Activated naive CD4-positive, alpha-beta T cell treated with anti-CD3 and anti-CD28 coated beads for 36 hours (primary cell): Measurements from ENCODE around the gene CEP85L. TPM values are rescaled to one million over a fixed set of nuclear protein-coding genes. Genes with fewer than 3 reads are reported as not detected.
A peak's percentile ranks its signal among the peaks of the same experiment; 100 is the strongest.

ENCODE experiments used
- CTCF ChIA-PET: fragments of 350-600 bp; sonication (Branson Sonifier 250); formaldehyde crosslinking; loops from one replicate; lab custom pipeline; 2021; ENCODE audit warnings: antibody characterized with exemption; lab: Charles Lee
- DNase-seq: peaks from one replicate; pipeline ENCODE4 v3.0.0-alpha.2; 2020
- H3K27ac Mint-ChIP-seq: one replicate; pipeline ENCODE4 v1.8.0; 2021; ENCODE audit warnings: mild to moderate bottlenecking, mixed read lengths
- H3K27me3 Mint-ChIP-seq: one replicate; pipeline ENCODE4 v1.8.0; 2021; ENCODE audit warnings: low read depth, mixed read lengths
- H3K36me3 Mint-ChIP-seq: one replicate; pipeline ENCODE4 v1.8.0; 2021; ENCODE audit warnings: low read depth, mixed read lengths
- H3K4me1 Mint-ChIP-seq: one replicate; pipeline ENCODE4 v1.8.0; 2021; ENCODE audit warnings: low read depth, mixed read lengths
- H3K4me3 Mint-ChIP-seq: one replicate; pipeline ENCODE4 v1.8.0; 2021; ENCODE audit warnings: mild to moderate bottlenecking, moderate library complexity, mixed read lengths
- H3K9me3 Mint-ChIP-seq: one replicate; pipeline ENCODE4 v1.8.0; 2021; ENCODE audit warnings: mixed read lengths
- intact Hi-C: fragments of 100-400 bp; cut with micrococcal nuclease; formaldehyde crosslinking; loops from one replicate; pipeline ENCODE4 v1.15.1; 2023
- total RNA-seq, 2 experiments: library from RNA; stranded (reverse); gene quantifications; one replicate each; pipeline ENCODE4 v1.2.3, GENCODE V29; 2021

The CEP85L gene
- total RNA-seq, 2 experiments from 2014 or later = 31.4 to 31.9 TPM

DNA sequence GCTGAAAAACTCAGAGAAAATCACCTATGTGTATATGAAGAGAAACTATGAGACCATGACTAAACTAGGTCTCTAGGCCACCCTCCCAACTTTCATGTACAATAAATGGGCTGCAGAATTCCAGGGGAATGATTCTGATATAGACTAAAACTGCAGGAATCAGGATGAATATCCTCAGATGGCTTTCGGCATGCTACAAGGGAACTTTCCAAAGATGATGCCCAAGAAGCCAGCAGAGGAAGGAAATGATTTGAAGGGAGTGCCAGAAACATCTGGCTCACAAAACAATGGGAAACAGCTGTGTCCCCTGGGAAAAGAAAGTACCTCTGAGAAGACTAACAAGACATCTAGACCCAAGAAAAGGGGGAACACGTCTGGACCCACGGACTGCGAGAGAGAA, 62.2 kb downstream of the CEP85L start:
- H3K4me3 Mint-ChIP-seq = no peak overlapping the region
- peaks cover 2% of the 10 kb centered on the region for H3K9me3 Mint-ChIP-seq
- no peak overlapping the region for H3K27ac Mint-ChIP-seq
- peaks cover 31% of the 10 kb centered on the region for H3K4me1 Mint-ChIP-seq
- DNase-seq = no peak
- intact Hi-C loops = no loop called here
- CTCF ChIA-PET = no interaction called here
- H3K27me3 Mint-ChIP-seq = no peaks in the 10 kb centered on the region
- peaks cover 25% of the 10 kb centered on the region for H3K36me3 Mint-ChIP-seq

DNA sequence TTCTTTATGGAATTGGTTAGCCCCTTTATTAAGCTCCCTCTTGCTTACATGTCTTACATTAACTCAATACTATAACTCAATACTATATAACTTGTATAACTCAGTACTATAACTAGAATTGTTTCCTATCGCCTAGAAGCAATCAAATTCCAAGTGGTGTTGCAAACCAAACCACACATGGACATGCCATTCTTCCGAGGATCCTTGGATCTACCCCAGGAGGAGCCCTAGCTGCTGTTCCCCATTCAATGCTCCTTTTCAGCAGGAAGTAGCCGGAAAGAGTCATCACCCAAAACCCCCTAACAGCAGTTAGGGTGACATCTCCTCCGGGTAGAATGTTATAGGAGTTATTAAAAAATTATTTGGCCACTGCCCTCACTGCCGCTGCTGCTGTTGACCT, 62.8 kb downstream of the CEP85L start:
- H3K4me1 Mint-ChIP-seq = peaks cover 26% of the 10 kb centered on the region
- H3K27me3 Mint-ChIP-seq = no peaks in the 10 kb centered on the region
- DNase-seq = no peak
- H3K36me3 Mint-ChIP-seq = peaks cover 21% of the 10 kb centered on the region
- no peak overlapping the region for H3K27ac Mint-ChIP-seq
- intact Hi-C loops = no loop called here
- H3K9me3 Mint-ChIP-seq = no peaks in the 10 kb centered on the region
- no peak overlapping the region for H3K4me3 Mint-ChIP-seq
- CTCF ChIA-PET = interaction anchor here (0.6 kb wide), 1 partner anchor 197 kb away, joined by 4 read pairs; no protein-coding TSS in a partner anchor

DNA sequence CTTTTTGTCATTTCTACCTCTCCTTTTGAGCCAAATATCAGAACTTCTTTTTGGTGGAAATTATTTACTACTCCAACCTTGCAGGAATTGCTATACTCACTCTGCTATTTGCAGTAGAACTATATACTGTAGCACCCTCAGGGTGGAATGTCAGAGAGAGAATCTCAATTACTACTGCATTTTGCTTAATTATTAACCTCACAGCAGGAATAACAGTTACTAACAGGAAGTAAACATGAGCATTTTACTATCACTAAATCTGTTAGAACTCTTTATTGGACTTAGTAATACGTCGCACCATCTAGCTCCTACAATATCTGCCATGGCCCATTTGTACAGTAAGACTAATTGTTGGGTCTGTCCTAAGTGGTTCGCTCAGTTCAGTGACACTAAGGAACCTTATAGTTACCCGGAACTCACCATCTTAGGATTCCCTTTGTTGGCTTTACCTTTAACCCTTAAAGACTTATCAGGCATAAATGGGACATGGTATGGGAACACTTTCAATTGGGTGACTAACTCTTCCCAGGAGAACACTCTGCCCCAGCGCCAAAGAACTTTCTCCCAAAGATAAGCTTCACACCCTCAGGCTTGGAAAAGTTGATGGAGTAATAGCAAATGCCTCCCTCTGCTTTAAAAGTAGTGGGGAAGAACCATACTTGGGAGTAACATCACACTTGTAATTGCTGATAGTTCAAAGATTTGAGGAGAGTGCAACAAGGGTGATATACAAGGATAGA, 64.5 kb downstream of the CEP85L start:
- Mint-ChIP-seq H3K36me3 (peaks cover 25% of the 10 kb centered on the region), H3K4me3 (no peak overlapping the region), H3K27me3 (no peaks in the 10 kb centered on the region), H3K4me1 (peaks cover 21% of the 10 kb centered on the region), H3K27ac (no peak overlapping the region), H3K9me3 (no peaks in the 10 kb centered on the region)
- intact Hi-C loops = no loop called here
- no peak for DNase-seq
- CTCF ChIA-PET = interaction anchor here (0.6 kb wide), 1 partner anchor 8 kb away, joined by 3 read pairs; no protein-coding TSS in a partner anchor

DNA sequence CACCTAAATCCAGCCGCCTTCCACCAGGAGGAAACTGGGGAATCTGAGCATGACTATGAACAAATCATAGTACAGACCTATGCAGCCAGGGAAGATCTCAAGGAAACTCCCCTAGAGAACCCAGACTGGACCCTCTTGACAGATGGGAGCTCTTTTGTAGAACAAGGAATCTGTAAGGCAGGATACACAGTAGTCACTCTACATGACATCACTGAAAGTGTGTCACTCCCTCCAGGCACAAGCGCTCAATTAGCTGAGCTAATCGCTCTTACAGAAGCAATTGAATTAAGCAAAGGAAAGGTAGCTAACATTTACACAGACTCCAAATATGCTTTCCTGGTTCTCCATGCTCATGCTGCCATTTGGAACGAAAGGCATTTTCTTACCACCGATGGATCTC, 66.5 kb downstream of the CEP85L start:
- Mint-ChIP-seq H3K9me3 (peaks cover 9% of the 10 kb centered on the region), H3K27ac (peak overlapping the region; percentile 12), H3K4me1 (peaks cover 13% of the 10 kb centered on the region), H3K27me3 (no peaks in the 10 kb centered on the region), H3K4me3 (no peak overlapping the region), H3K36me3 (peaks cover 28% of the 10 kb centered on the region)
- no peak for DNase-seq
- CTCF ChIA-PET = interaction anchor here (0.6 to 2.0 kb wide), 4 partner anchors 9 to 173 kb away, joined by 3 to 6 read pairs (median 4); no protein-coding TSS in a partner anchor
- intact Hi-C loops = no loop called here

DNA sequence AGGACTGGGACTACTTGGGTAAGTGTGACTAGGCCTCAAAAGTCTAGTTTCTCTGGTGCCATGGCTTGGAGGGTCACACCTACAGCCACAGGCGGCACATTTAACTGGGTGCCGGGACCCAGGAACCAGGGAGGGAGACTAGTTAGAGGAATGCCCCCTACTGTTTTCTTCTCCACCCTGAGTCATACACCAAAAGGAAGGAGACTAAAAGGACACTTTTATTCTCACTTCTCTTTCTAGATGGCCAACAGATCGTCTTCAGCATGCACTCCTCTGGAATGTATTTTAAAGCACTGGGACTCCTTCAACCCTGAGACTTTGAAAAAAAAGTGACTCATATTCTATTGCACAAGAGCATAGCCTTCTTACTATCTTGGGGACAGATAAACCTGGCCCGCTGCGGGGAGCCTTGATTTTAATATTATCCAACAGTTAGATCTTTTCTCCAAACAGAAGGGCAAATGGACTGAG, 69.9 kb downstream of the CEP85L start:
- Mint-ChIP-seq H3K4me3 (no peak overlapping the region), H3K27me3 (no peaks in the 10 kb centered on the region), H3K36me3 (peaks cover 48% of the 10 kb centered on the region), H3K4me1 (peaks cover 2% of the 10 kb centered on the region), H3K27ac (no peak overlapping the region), H3K9me3 (peaks cover 36% of the 10 kb centered on the region)
- intact Hi-C loops = loop anchor here (1.0 to 2.0 kb wide), 2 partner anchors 37 to 297 kb away; no protein-coding TSS in a partner anchor
- CTCF ChIA-PET = interaction anchor here (0.6 to 3.1 kb wide), 6 partner anchors 11 to 598 kb away, joined by 3 to 18 read pairs (median 4); no protein-coding TSS in a partner anchor
- DNase-seq = no peak

DNA sequence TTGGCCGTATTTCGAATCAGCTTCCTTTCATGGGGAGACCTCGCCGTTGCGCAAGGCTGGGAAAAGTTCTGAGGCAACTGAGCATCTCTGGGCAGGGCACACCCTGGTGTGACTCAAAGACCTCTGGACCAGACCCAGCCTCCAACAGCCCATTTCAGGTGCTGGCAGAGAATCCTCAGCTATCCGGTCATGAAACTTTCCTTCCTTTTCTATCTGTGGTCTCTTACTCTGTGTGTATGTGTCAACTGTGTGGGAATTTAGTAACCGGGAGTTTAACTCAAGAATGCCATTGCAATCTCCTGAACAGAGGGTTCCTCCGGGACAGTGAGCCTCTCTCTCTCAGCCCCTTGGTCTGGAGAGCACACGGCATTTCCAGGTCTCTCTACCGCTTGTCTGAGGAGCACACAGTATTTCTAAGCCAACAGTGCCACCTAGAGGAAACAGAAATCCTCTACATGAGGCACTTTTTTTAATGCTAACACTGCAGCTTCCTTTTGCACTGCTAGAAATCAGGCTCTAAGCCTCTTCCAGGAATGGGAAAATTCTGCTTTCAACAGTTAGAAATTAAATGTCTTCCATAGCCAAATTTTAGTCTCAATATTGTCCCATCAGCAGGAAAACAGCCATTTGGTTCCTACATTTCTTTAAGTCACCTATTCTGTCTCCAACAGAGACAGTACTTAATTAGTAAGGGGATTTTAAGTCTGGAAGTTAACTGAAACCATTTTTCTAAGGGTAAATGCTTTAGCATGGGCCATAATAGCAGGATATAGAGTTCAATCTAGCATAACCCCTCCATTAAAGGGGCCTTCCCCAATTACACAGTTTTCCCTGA, 70.6 kb downstream of the CEP85L start:
- CTCF ChIA-PET = interaction anchor here (0.6 to 3.1 kb wide), 11 partner anchors 10 to 598 kb away, joined by 3 to 18 read pairs (median 4); no protein-coding TSS in a partner anchor
- Mint-ChIP-seq H3K9me3 (peaks cover 44% of the 10 kb centered on the region), H3K36me3 (peaks cover 56% of the 10 kb centered on the region), H3K4me3 (no peak overlapping the region), H3K27ac (peak overlapping the region; percentile 58), H3K27me3 (no peaks in the 10 kb centered on the region), H3K4me1 (peaks cover 2% of the 10 kb centered on the region)
- peak; percentile 26 for DNase-seq
- intact Hi-C loops = loop anchor here (1.0 to 2.0 kb wide), 2 partner anchors 38 to 297 kb away; no protein-coding TSS in a partner anchor

DNA sequence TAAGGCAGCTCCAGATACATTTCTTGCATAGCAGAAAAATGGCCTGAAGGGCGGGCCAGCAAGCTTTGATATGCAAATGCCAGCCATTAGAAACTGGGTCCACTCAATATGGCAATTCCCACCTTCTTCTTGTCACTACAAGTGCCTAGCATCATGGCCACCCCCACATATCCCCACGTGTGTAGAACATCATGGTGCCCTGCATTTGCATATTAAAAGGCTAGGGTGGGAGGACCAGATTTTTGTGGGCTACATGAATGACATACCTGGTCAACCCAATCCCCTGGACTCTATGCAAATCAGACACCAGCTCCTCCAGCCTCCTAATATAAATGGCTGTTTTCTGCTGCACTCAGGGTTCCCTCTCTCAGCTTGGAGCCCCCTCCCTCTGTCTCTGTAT, 71.6 kb downstream of the CEP85L start:
- no peak overlapping the region for H3K4me3 Mint-ChIP-seq
- intact Hi-C loops = loop anchor here (2.0 kb wide), 1 partner anchor 39 kb away; no protein-coding TSS in a partner anchor
- peaks cover 66% of the 10 kb centered on the region for H3K36me3 Mint-ChIP-seq
- H3K27me3 Mint-ChIP-seq = no peaks in the 10 kb centered on the region
- H3K9me3 Mint-ChIP-seq = peaks cover 53% of the 10 kb centered on the region
- H3K27ac Mint-ChIP-seq = no peak overlapping the region
- H3K4me1 Mint-ChIP-seq = peaks cover 2% of the 10 kb centered on the region
- DNase-seq = no peak
- CTCF ChIA-PET = interaction anchor here (0.8 to 3.1 kb wide), 11 partner anchors 9 to 298 kb away, joined by 3 to 18 read pairs (median 4); no protein-coding TSS in a partner anchor

DNA sequence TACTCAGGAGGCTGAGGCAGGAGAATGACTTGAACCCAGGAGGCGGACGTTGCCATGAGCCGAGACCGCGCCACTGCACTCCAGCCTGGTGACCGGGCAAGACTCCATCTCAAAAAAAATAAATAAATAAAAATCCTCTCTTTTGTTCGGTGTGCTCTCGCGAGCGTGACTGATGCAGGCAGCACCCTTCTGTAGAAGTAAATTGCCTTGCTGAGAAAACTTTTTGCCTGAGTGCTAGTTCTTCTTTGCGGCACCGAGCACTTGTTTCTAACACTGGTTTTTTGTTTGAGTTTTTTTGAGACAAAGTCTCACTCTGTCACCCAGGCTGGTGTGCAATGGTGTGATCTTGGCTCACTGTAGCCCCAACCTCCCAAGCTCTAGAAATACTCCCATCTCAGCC, 72.8 kb downstream of the CEP85L start:
- H3K9me3 Mint-ChIP-seq = peaks cover 63% of the 10 kb centered on the region
- CTCF ChIA-PET = interaction anchor here (3.1 kb wide), 1 partner anchor 13 kb away, joined by 18 read pairs; no protein-coding TSS in a partner anchor
- no peak overlapping the region for H3K27ac Mint-ChIP-seq
- intact Hi-C loops = no loop called here
- no peak for DNase-seq
- peaks cover 76% of the 10 kb centered on the region for H3K36me3 Mint-ChIP-seq
- no peak overlapping the region for H3K4me3 Mint-ChIP-seq
- peaks cover 4% of the 10 kb centered on the region for H3K4me1 Mint-ChIP-seq
- H3K27me3 Mint-ChIP-seq = no peaks in the 10 kb centered on the region

DNA sequence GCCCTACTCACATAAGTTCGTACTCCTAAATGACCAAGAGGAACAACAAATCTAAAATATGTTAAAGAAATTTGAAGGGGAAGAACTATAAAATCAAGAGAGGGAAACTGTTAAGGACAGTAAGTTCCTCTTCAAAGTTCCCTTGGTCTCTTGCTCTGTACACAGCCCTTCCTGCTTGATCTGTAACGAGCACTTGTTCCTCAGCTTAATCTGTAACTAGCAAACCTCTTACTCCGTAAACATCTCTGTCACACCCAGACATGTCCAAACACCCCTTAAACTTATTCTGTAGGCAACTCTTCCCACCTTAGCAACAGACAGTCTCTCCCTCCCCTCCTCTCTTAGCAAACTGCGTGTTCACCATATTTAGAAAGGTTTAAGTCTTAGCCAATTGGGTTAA, 73.4 kb downstream of the CEP85L start:
- no peak overlapping the region for H3K4me3 Mint-ChIP-seq
- intact Hi-C loops = no loop called here
- H3K4me1 Mint-ChIP-seq = peaks cover 4% of the 10 kb centered on the region
- DNase-seq = no peak
- peaks cover 63% of the 10 kb centered on the region for H3K9me3 Mint-ChIP-seq
- H3K36me3 Mint-ChIP-seq = peaks cover 79% of the 10 kb centered on the region
- no peaks in the 10 kb centered on the region for H3K27me3 Mint-ChIP-seq
- CTCF ChIA-PET = no interaction called here
- peak overlapping the region; percentile 46 for H3K27ac Mint-ChIP-seq

DNA sequence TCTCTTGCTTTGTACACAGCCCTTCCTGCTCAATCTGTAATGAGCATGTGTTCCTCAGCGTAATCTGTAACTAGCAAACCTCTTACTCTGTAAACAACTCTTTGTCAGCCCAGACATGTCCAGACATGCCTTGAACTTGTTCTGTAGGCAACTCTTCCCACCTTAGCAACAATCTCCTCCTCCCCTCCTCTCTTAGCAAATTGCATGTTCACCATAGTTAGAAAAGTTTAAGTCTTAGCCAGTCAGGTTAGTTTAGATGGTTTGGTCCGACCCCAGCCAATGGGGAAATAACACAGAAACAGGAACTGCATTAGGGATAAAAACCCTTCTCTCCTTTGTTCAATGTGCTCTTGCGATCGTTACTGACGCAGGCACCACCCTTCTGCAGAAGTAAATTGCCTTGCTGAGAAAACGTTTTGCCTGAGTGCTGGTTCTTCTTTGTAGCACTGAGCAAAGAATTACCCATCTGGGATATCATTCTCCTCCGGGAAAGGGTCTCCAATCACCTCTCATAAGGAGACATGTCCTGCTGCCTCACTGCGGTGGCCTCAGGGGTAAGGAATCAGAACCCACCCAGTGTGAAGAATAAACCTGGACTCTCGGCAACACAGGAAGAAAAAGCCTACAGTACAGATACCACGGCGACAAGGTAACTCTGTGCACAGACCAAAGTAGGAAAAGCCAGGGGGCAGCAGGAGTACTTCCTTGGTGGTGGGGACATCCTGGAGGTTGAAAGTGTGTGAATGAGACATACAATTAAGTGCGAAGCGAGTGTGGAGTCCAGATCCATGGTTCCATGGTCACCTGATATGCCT, 77.1 kb downstream of the CEP85L start:
- peak overlapping the region; percentile 85 for H3K27ac Mint-ChIP-seq

DNA sequence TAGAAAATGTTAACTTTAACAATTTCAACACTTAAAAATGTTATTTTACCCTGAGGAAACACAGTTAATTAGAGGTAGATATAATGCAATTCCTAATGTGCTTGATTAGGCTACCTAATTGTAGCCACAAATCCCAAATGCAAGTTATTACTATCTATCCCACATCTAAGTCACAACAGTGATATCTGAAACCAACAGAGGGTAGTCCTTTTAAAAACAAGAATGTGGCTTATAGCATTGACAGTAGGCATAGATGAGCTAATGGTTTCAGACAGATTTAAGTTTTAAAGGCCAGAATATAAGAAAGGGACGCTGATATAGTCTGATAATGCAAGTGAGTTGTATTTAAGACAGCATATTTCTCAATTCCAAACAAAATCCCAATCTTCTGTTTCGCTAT, 80.3 kb downstream of the CEP85L start:
- H3K27ac Mint-ChIP-seq = no peak overlapping the region
- intact Hi-C loops = no loop called here
- no peaks in the 10 kb centered on the region for H3K27me3 Mint-ChIP-seq

More for the DNA sequence above, 77.1 kb downstream of the CEP85L start:
- Mint-ChIP-seq H3K4me3 (no peak overlapping the region), H3K36me3 (peaks cover 58% of the 10 kb centered on the region), H3K9me3 (peaks cover 48% of the 10 kb centered on the region), H3K4me1 (peaks cover 10% of the 10 kb centered on the region), H3K27me3 (no peaks in the 10 kb centered on the region)
- intact Hi-C loops = no loop called here
- CTCF ChIA-PET = interaction anchor here (0.9 to 1.0 kb wide), 2 partner anchors 9 to 10 kb away, joined by 3 to 5 read pairs; no protein-coding TSS in a partner anchor
- DNase-seq = no peak

More for the DNA sequence above, 80.3 kb downstream of the CEP85L start:
- CTCF ChIA-PET = interaction anchor here (1.8 kb wide), 1 partner anchor 9 kb away, joined by 11 read pairs; no protein-coding TSS in a partner anchor
- H3K9me3 Mint-ChIP-seq = peaks cover 22% of the 10 kb centered on the region
- H3K4me1 Mint-ChIP-seq = peaks cover 14% of the 10 kb centered on the region
- no peak for DNase-seq
- peaks cover 27% of the 10 kb centered on the region for H3K36me3 Mint-ChIP-seq
- H3K4me3 Mint-ChIP-seq = no peak overlapping the region
